Loucy (cell line): ENCODE data around the gene ZER1.

Experiments used
- H2AFZ ChIP-seq: fragments of 200-600 bp; sonication (generic); 2 replicates; pipeline ENCODE4 v1.6.0; 2016; ENCODE audit warnings: antibody characterized with exemption, mild to moderate bottlenecking, low read length, moderate library complexity
- H3F3A ChIP-seq: fragments of 200-600 bp; 2 replicates; pipeline ENCODE4 v1.6.0; 2016; ENCODE audit warnings: antibody characterized with exemption, low read depth, mild to moderate bottlenecking
- H3K27me3 ChIP-seq: fragments of 200-600 bp; sonication (generic); 2 replicates; pipeline ENCODE4 v1.6.1; 2014; ENCODE audit warnings: low read length, mild to moderate bottlenecking; ENCODE audit not compliant: insufficient read depth, poor library complexity, severe bottlenecking
- H3K36me3 ChIP-seq: fragments of 200-600 bp; sonication (generic); 2 replicates; pipeline ENCODE4 v1.6.1; 2016; ENCODE audit warnings: low read length; ENCODE audit not compliant: insufficient read depth
- H3K4me1 ChIP-seq: fragments of 200-600 bp; sonication (generic); 2 replicates; pipeline ENCODE4 v1.5.1; 2014; ENCODE audit warnings: low read length, mild to moderate bottlenecking; ENCODE audit not compliant: insufficient read depth, poor library complexity, severe bottlenecking
- H3K4me2 ChIP-seq: fragments of 200-600 bp; sonication (generic); 2 replicates; pipeline ENCODE4 v1.6.0; 2014; ENCODE audit warnings: antibody characterized with exemption, low read length, low read depth, mild to moderate bottlenecking; ENCODE audit not compliant: poor library complexity, severe bottlenecking
- H3K4me3 ChIP-seq: fragments of 200-600 bp; sonication (generic); 2 replicates; pipeline ENCODE4 v1.5.1; 2014; ENCODE audit warnings: low read length, mild to moderate bottlenecking, mixed read lengths; ENCODE audit not compliant: poor library complexity, severe bottlenecking
- H3K79me2 ChIP-seq: fragments of 200-600 bp; sonication (generic); 2 replicates; pipeline ENCODE4 v1.6.1; 2014; ENCODE audit warnings: low read length; ENCODE audit not compliant: insufficient read depth
- H3K9ac ChIP-seq: fragments of 200-600 bp; sonication (generic); 2 replicates; pipeline ENCODE4 v1.6.0; 2014; ENCODE audit warnings: mild to moderate bottlenecking, low read depth, low read length, moderate library complexity; ENCODE audit not compliant: poor library complexity, severe bottlenecking
- H3K9me2 ChIP-seq: fragments of 200-600 bp; sonication (generic); replicated peaks from 2 replicates; pipeline ENCODE4 v1.6.1; 2016; ENCODE audit warnings: low read depth, low read length, mixed read lengths
- H3K9me3 ChIP-seq: fragments of 200-600 bp; sonication (generic); 2 replicates; pipeline ENCODE4 v1.6.1; 2014; ENCODE audit warnings: mild to moderate bottlenecking, antibody characterized with exemption, low read length, low read depth; ENCODE audit not compliant: insufficient read depth
- H4K20me1 ChIP-seq: fragments of 200-600 bp; sonication (generic); 2 replicates; pipeline ENCODE4 v1.6.0; 2014; ENCODE audit warnings: antibody characterized with exemption, low read length, mild to moderate bottlenecking; ENCODE audit not compliant: insufficient read depth, poor library complexity, severe bottlenecking
- CTCF ChIP-seq: fragments of 200-600 bp; sonication (generic); conservative IDR thresholded peaks from 2 replicates; pipeline ENCODE4 v1.5.1; 2014; ENCODE audit warnings: mild to moderate bottlenecking, antibody characterized with exemption, low read length
- EZH2phosphoT487 ChIP-seq: fragments of 200-600 bp; IDR thresholded peaks from 2 replicates; pipeline ENCODE4 v1.6.1; 2018; ENCODE audit warnings: antibody characterized with exemption, mild to moderate bottlenecking, moderate library complexity, borderline replicate concordance

Gene ZER1

DNA sequence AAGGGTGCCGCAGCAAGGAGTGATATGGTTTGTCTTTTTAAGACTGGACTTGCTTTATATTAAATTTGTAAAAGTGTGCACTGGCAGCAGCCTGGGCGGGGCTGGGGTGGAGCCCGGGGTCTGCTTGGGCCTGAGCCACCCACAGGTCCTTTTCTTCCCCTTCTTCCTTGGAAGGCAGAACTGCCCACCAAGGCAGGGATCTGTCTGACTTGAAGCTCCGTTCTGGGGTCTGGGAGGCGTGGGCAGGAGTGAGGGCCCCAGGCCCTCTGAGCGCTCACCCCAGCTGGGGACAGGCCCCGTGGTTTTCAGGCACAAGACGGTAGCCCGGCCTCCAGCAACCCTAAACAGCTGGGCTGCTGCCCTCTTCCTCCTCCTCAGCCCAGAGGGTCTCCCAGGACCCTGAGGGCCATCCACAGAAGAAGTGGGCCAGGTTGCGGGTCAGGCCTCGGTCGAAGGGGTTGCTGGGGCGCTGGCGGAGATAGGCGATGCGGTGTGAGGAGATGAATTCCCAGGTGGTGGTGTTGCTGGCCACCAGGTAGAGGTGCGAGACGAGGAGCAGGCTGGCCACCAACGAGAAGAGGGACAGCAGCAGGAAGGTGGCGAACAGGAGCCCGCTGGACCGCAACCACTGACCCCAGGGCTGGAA lies 50.8 kb downstream of the ZER1 start:
- H3K79me2 ChIP-seq, result peaks cover 15% of the 10 kb centered on the region
- H3K9me3 ChIP-seq, result no peaks in the 10 kb centered on the region
- no peak overlapping the region for H3K4me2 ChIP-seq
- no peaks in the 10 kb centered on the region for H3K36me3 ChIP-seq
- TF ChIP-seq CTCF, result no peak
- no peak for TF ChIP-seq EZH2phosphoT487
- H2AFZ ChIP-seq, result no peak overlapping the region
- no peak overlapping the region for H3K4me3 ChIP-seq
- no peaks in the 10 kb centered on the region for H3K27me3 ChIP-seq
- no peak overlapping the region for H3K9ac ChIP-seq
- peaks cover 6% of the 10 kb centered on the region for H3K4me1 ChIP-seq
- H3K9me2 ChIP-seq, result no peaks in the 10 kb centered on the region
- no peaks in the 10 kb centered on the region for H3F3A ChIP-seq
- no peaks in the 10 kb centered on the region for H4K20me1 ChIP-seq

DNA sequence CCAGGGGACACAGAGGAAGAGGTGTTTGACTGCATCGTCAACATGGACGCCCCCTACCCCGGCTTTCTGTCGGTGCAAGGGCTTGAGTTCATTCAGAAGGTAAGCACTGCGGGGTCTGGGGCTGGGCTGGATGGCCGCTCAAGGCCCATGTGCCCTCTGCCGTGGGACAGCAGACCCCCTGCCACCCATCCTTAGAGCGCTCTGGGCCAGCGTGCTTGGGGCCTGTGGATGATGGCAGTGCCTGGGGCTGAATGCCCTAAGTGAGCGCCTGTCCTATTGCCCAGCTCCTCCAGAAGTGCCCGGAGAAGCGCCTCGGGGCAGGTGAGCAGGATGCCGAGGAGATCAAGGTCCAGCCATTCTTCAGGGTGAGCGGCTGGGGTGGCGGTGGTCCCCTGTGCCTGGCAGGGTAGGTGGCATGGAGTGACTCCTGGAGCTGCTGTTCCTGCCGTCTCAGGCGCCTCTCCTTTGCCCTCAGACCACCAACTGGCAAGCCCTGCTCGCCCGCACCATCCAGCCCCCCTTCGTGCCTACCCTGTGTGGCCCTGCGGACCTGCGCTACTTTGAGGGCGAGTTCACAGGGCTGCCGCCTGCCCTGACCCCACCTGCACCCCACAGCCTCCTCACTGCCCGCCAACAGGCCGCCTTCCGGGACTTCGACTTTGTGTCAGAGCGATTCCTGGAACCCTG lies 51.7 kb downstream of the ZER1 start:
- Histone ChIP-seq H3K9me3 (no peaks in the 10 kb centered on the region), H3K36me3 (no peaks in the 10 kb centered on the region), H3K9me2 (no peaks in the 10 kb centered on the region), H3F3A (no peaks in the 10 kb centered on the region), H3K4me1 (peaks cover 6% of the 10 kb centered on the region), H3K9ac (no peak overlapping the region), H3K79me2 (peaks cover 15% of the 10 kb centered on the region), H3K27me3 (no peaks in the 10 kb centered on the region), H3K4me2 (no peak overlapping the region), H3K4me3 (no peak overlapping the region), H4K20me1 (no peaks in the 10 kb centered on the region), H2AFZ (no peak overlapping the region)
- TF ChIP-seq EZH2phosphoT487 (no peak), CTCF (no peak)

GRCh38 chr9:128718475-128718874 lies 53.3 kb downstream of the ZER1 start:
- Histone ChIP-seq H3K4me2 (no peak overlapping the region), H3K9ac (no peak overlapping the region), H3K9me3 (no peaks in the 10 kb centered on the region), H3K4me3 (no peak overlapping the region), H3K4me1 (no peaks in the 10 kb centered on the region), H3F3A (no peaks in the 10 kb centered on the region), H2AFZ (no peak overlapping the region), H3K27me3 (no peaks in the 10 kb centered on the region), H3K79me2 (peaks cover 10% of the 10 kb centered on the region), H4K20me1 (no peaks in the 10 kb centered on the region), H3K36me3 (no peaks in the 10 kb centered on the region), H3K9me2 (no peaks in the 10 kb centered on the region)
- no peak for TF ChIP-seq EZH2phosphoT487
- no peak for TF ChIP-seq CTCF
